HuH-7 (cell line): ENCODE data around the gene GTF3C4.
A peak's percentile ranks its signal among the peaks of the same experiment; 100 is the strongest.

Experiments used
- DNase-seq: peaks from one replicate; pipeline ENCODE4 v3.0.0; 2011; ENCODE audit warnings: low spot score

The GTF3C4 gene

GRCh38 chr9:132648283-132648682 is 22.0 kb upstream of the GTF3C4 start:
- DNase-seq: no peak

- DNase-seq: no peak
Observed at GRCh38 chr9:132648685-132649084, 21.6 kb upstream of the GTF3C4 start.

- DNase-seq: no peak
Observed at GRCh38 chr9:132651259-132651658, 19.0 kb upstream of the GTF3C4 start.

- no peak for DNase-seq
Observed at GRCh38 chr9:132656299-132656698, 14.0 kb upstream of the GTF3C4 start.

- no peak for DNase-seq
Observed at GRCh38 chr9:132662152-132662945, 7.9 kb upstream of the GTF3C4 start.

GRCh38 chr9:132663117-132663516 is 7.1 kb upstream of the GTF3C4 start:
- DNase-seq: no peak

GRCh38 chr9:132663851-132664250 is 6.4 kb upstream of the GTF3C4 start:
- DNase-seq: no peak

GRCh38 chr9:132669319-132669697 is 956 bp upstream of the GTF3C4 start:
- peak; percentile 67 for DNase-seq

GRCh38 chr9:132669698-132670456 is 387 bp upstream of the GTF3C4 start, which contains the start of gene DDX31:
TSS of gene DDX31 (minus strand) at chr9:132669983. CDS start at chr9:132669934, 49 bp downstream.
- DNase-seq: peak; percentile 85

- no peak for DNase-seq
Observed at GRCh38 chr9:132671620-132672412, 1.6 kb downstream of the GTF3C4 start.

- no peak for DNase-seq
Observed at GRCh38 chr9:132672413-132672690, 2.1 kb downstream of the GTF3C4 start.

GRCh38 chr9:132673355-132673754 is 3.1 kb downstream of the GTF3C4 start:
- DNase-seq: peak; percentile 41

- no peak for DNase-seq
Observed at GRCh38 chr9:132674485-132674884, 4.2 kb downstream of the GTF3C4 start.

- DNase-seq: no peak
Observed at GRCh38 chr9:132677976-132678375, 7.7 kb downstream of the GTF3C4 start.

GRCh38 chr9:132679946-132680625 is 9.8 kb downstream of the GTF3C4 start:
- DNase-seq: no peak

- no peak for DNase-seq
Observed at GRCh38 chr9:132681561-132681960, 11.3 kb downstream of the GTF3C4 start.

GRCh38 chr9:132683873-132684272 is 13.6 kb downstream of the GTF3C4 start:
- DNase-seq: no peak

GRCh38 chr9:132690696-132691095 is 20.4 kb downstream of the GTF3C4 start:
- DNase-seq: no peak

GRCh38 chr9:132694144-132694543 is 23.9 kb downstream of the GTF3C4 start:
- DNase-seq: no peak

GRCh38 chr9:132697230-132697629 is 27.0 kb downstream of the GTF3C4 start:
- no peak for DNase-seq

- DNase-seq: no peak
Observed at GRCh38 chr9:132698989-132699388, 28.7 kb downstream of the GTF3C4 start.

- DNase-seq: no peak
Observed at GRCh38 chr9:132699956-132700355, 29.7 kb downstream of the GTF3C4 start.
